Neural crest cell (in vitro differentiated cells): ENCODE measurements around the gene LHB. TPM values are rescaled to one million over a fixed set of nuclear protein-coding genes. Genes with fewer than 3 reads are reported as not detected.
"Not testable (repeated sequence)": the region's sequence is repeated elsewhere in the genome, so short reads cannot be mapped to it uniquely, and the experiment has no call there.

Experiments used
- DNase-seq: peaks from one replicate; pipeline ENCODE4 v3.0.0; 2021; ENCODE audit warnings: low read depth, mixed read lengths, low spot score
- H3K27ac Mint-ChIP-seq: one replicate; pipeline ENCODE4 v1.8.0; 2021; ENCODE audit warnings: mild to moderate bottlenecking, mixed read lengths; ENCODE audit not compliant: unreplicated experiment
- H3K27me3 Mint-ChIP-seq: 2 replicates; pipeline ENCODE4 v1.8.0; 2021; ENCODE audit warnings: low read depth, mild to moderate bottlenecking, mixed read lengths
- H3K36me3 Mint-ChIP-seq: 2 replicates; pipeline ENCODE4 v1.8.0; 2021; ENCODE audit warnings: low read depth, mild to moderate bottlenecking, mixed read lengths
- H3K4me1 Mint-ChIP-seq: 2 replicates; pipeline ENCODE4 v1.8.0; 2021; ENCODE audit warnings: mixed read lengths
- H3K4me3 Mint-ChIP-seq: one replicate; pipeline ENCODE4 v1.8.0; 2021; ENCODE audit warnings: mild to moderate bottlenecking, mixed read lengths
- H3K9me3 Mint-ChIP-seq: 2 replicates; pipeline ENCODE4 v1.8.0; 2021; ENCODE audit warnings: mixed read lengths
- total RNA-seq: library from RNA; stranded (reverse); gene quantifications from 2 replicates; pipeline ENCODE4 v1.2.1, GENCODE V29; 2021
- TF ChIP-seq, protein P1 (sequence below): fragments of 200-600 bp; sonication (generic); conservative IDR thresholded peaks from 2 replicates; pipeline ENCODE4 v1.5.0; 2021; ENCODE audit warnings: antibody characterized with exemption, mild to moderate bottlenecking

The LHB gene
- total RNA-seq, 1 donor from 2014 or later = not detected

DNA sequence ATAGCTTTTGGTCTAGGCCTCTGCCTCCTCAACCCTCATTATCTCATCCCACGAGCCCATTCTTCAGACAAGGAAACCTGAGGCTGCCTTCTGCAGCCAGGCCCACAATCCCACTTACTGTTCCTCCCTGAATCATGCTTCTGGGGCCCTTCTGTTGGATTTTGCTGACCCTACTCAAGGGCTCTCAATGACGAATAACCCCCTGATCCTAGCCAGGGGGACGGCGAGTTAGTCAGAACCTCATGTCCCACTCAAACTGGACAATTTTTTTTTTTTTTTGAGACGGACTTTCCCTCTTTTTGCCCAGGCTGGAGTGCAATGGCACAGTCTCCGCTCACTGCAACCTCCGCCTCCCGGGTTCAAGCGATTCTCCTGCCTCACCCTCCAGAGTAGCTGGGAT is 5.2 kb upstream of the LHB start:
- H3K27ac Mint-ChIP-seq = no peak overlapping the region
- H3K4me3 Mint-ChIP-seq = no peak overlapping the region

DNA sequence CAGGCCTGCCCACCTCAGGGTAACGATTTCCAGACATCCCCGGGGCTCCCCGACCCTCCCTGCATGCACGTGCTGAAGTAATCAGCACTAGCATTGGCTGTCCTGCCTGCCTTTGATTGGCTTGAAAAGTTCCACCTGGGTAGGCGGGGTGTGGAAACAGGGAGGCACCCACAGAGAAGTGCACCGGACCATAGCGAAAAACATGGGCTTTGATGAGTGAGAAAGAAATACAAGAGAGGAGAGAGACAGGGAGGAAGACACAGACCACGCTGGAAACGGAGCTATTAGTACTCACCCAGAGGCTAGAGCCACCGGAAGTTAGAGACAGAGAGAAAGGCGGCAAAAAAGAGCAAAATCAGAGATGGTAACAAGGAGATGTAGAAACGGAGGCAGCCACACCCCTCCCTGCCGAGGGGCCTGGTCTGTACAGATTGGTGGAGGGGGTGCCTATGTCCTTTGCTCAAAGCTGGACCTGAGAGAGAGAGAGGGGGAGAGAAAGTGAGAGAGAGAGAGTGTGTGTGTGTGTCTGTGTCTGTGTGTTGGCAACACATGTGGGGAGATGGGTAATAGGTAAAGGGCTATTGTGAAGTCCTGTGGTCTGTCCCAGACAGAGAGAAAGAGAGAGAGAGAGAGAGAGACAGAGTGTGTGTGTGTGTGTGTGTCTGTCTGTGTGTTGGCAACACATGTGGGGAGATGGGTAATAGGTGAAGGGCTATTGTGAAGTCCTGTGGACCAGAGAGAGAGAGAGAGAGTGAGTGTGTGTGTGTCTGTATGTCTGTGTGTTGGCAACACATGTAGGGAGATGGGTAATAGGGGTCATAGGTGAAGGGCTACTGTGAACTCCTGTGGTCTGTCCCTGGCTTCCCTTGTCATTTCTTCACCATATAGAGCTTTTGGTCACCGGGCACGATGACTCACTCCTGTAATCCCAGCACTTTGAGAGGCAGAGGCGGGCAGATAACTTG is 4.3 kb upstream of the LHB start:
- peaks cover 11% of the 10 kb centered on the region for H3K4me1 Mint-ChIP-seq
- H3K27me3 Mint-ChIP-seq = peaks cover 56% of the 10 kb centered on the region
- H3K27ac Mint-ChIP-seq = no peak overlapping the region

More for the DNA sequence above, 5.2 kb upstream of the LHB start:
- H3K4me1 Mint-ChIP-seq = peaks cover 11% of the 10 kb centered on the region
- no peak for DNase-seq
- H3K27me3 Mint-ChIP-seq = peaks cover 54% of the 10 kb centered on the region
- TF ChIP-seq, protein P1, sequence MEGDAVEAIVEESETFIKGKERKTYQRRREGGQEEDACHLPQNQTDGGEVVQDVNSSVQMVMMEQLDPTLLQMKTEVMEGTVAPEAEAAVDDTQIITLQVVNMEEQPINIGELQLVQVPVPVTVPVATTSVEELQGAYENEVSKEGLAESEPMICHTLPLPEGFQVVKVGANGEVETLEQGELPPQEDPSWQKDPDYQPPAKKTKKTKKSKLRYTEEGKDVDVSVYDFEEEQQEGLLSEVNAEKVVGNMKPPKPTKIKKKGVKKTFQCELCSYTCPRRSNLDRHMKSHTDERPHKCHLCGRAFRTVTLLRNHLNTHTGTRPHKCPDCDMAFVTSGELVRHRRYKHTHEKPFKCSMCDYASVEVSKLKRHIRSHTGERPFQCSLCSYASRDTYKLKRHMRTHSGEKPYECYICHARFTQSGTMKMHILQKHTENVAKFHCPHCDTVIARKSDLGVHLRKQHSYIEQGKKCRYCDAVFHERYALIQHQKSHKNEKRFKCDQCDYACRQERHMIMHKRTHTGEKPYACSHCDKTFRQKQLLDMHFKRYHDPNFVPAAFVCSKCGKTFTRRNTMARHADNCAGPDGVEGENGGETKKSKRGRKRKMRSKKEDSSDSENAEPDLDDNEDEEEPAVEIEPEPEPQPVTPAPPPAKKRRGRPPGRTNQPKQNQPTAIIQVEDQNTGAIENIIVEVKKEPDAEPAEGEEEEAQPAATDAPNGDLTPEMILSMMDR = no peak
- H3K9me3 Mint-ChIP-seq = no peaks in the 10 kb centered on the region
- H3K36me3 Mint-ChIP-seq = no peaks in the 10 kb centered on the region

DNA sequence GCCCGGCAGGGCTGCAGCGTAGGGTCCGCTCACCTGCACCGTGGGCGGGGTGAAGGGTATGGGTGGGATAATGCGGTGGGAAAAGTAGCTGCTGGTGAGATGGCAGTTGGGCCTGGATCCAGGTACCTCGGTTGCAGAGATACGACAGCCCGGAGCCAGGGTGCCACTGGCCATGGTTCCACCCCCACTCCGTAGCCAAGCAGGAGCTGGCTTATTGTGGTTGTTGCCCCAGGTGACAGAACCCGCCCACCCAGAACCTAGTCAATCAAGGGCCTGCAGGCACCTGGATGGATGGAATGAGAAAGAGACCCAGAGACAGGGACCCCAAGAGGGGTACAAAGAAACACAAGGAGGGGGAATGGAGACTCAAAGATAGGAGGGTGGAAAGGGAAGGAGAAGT is 3.5 kb upstream of the LHB start:
- Mint-ChIP-seq H3K27ac (no peak overlapping the region), H3K4me3 (peak overlapping the region; percentile 54), H3K9me3 (no peaks in the 10 kb centered on the region), H3K27me3 (peaks cover 60% of the 10 kb centered on the region), H3K4me1 (peaks cover 11% of the 10 kb centered on the region), H3K36me3 (peaks cover 5% of the 10 kb centered on the region)
- TF ChIP-seq, protein P1 = no peak
- no peak for DNase-seq

More for the DNA sequence above, 4.3 kb upstream of the LHB start:
- TF ChIP-seq, protein P1 = no peak
- Mint-ChIP-seq H3K9me3 (no peaks in the 10 kb centered on the region), H3K4me3 (peak overlapping the region; percentile 25), H3K36me3 (no peaks in the 10 kb centered on the region)
- no peak for DNase-seq

DNA sequence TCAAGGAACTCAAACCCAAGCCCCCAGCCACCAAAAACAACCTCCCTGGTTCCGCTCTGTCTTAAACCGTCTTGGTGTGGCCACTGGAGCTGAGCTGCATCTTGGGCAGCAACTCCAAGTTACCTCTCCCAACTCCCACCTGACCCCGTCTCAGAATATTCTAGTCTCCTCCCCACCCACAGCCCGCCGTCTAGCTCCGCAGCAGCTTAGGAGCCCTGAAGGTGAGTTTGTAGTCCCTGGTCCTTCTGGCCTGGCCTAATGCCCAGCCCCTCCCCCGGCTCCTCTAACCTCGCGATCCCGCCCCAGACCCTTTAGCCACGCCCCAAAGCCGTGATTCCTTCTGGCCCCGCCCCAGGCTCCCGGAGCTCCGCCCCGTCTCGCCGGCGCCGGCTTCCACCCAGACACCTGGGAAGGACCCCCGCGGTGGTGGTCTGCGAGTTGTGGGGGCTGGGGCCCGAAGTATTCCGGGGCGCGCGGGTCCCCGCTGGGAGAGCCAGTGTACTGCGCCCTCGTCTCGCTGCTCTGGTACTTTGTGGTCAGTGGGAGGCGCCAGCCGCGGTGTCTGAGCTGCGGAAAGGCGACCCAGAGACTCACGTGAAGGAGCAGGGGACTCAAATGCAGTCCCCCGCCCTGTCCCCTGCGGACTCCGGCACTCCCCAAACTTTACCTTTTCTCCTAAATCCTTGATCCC is 2.5 kb upstream of the LHB start:
- peaks cover 7% of the 10 kb centered on the region for H3K36me3 Mint-ChIP-seq
- no peaks in the 10 kb centered on the region for H3K9me3 Mint-ChIP-seq
- no peak overlapping the region for H3K27ac Mint-ChIP-seq
- TF ChIP-seq, protein P1 = peak; percentile 56
- peaks cover 11% of the 10 kb centered on the region for H3K4me1 Mint-ChIP-seq
- H3K4me3 Mint-ChIP-seq = peak overlapping the region; percentile 73
- DNase-seq = peak; percentile 39
- H3K27me3 Mint-ChIP-seq = peaks cover 60% of the 10 kb centered on the region

DNA sequence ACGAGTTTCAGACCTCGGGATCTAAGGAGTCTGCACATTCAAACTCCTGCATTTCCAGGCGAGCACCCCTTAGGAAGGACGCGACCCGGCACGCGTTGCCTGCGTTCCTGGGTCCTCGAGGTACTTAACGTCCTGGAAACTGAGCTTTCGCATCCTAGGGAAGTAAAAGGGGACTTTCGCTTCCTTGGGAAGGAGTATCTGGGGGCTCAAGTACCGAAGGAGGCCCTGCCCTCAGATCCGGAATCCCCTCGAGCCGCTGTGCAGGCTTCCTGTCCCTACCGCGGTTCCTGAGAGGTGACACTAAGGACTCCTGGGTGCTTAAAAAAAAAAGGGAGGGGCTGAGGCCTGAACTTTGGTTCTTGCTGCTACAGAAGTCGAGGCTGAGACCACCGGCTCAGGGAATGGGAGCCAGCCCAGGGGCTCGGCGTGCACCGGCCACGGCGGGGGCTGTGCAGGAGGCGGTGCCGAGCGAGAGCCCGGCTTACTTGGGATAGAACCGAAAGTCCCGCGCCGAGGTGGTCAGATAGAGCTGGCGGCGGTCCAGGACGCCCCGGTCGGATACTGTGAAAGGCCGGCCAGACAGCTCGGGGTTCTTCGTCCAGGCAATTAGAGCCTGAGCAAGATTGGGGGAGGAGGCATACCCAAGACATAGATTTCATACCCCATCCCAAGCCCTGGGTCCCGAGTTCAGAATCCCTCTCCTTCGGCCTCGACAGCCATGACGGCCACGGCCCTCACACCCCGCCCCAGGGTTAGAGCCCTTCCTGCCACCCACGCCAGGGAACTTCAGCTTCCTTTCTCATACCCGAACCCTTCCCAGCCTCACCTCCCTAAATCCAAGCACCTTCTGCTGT is 1.7 kb upstream of the LHB start:
- not testable (repeated sequence) for H3K27ac Mint-ChIP-seq, H3K36me3 Mint-ChIP-seq, DNase-seq, H3K9me3 Mint-ChIP-seq
- peaks cover 11% of the 10 kb centered on the region for H3K4me1 Mint-ChIP-seq
- H3K27me3 Mint-ChIP-seq = peaks cover 60% of the 10 kb centered on the region
- H3K4me3 Mint-ChIP-seq = peak overlapping the region; percentile 73
